Right hindlimb (tissue), 1 donor: Measurements from ENCODE around the gene NDUFB2.
"Not testable (repeated sequence)": the region's sequence is repeated elsewhere in the genome, so short reads cannot be mapped to it uniquely, and the experiment has no call there.

ENCODE experiments used
- DNase-seq: peaks from one replicate; pipeline ENCODE4 v3.0.0-alpha.2; 2018

Gene NDUFB2

GRCh38 chr7:140696680-140697446 lies at the start of gene NDUFB2:
Gene NDUFB2 (plus strand): TSS chr7:140696708. CDS start chr7:140696745, 37 bp downstream.
- no peak for DNase-seq

- peak; percentile 50 for DNase-seq
Observed at GRCh38 chr7:140646931-140647647, 49.4 kb upstream of the NDUFB2 start.

GRCh38 chr7:140649556-140650205 lies 46.8 kb upstream of the NDUFB2 start:
- DNase-seq, result no peak

- no peak for DNase-seq
Observed at GRCh38 chr7:140650367-140650766, 46.1 kb upstream of the NDUFB2 start.

- DNase-seq, result peak; percentile 85
Observed at GRCh38 chr7:140653319-140654108, 43.0 kb upstream of the NDUFB2 start.

- DNase-seq, result no peak
Observed at GRCh38 chr7:140654109-140654387, 42.5 kb upstream of the NDUFB2 start.

GRCh38 chr7:140654661-140655060 lies 41.8 kb upstream of the NDUFB2 start:
- DNase-seq, result no peak

GRCh38 chr7:140655511-140656408 lies 40.7 kb upstream of the NDUFB2 start:
- no peak for DNase-seq

GRCh38 chr7:140656548-140657515 lies 39.7 kb upstream of the NDUFB2 start:
- DNase-seq, result no peak

- no peak for DNase-seq
Observed at GRCh38 chr7:140657891-140658290, 38.6 kb upstream of the NDUFB2 start.

GRCh38 chr7:140659856-140660255 lies 36.7 kb upstream of the NDUFB2 start:
- DNase-seq, result peak; percentile 59

- no peak for DNase-seq
Observed at GRCh38 chr7:140661124-140661523, 35.4 kb upstream of the NDUFB2 start.

GRCh38 chr7:140662938-140663337 lies 33.6 kb upstream of the NDUFB2 start:
- not testable (repeated sequence) for DNase-seq

- no peak for DNase-seq
Observed at GRCh38 chr7:140667476-140667875, 29.0 kb upstream of the NDUFB2 start.

GRCh38 chr7:140668641-140669040 lies 27.9 kb upstream of the NDUFB2 start:
- DNase-seq, result no peak

GRCh38 chr7:140669352-140669751 lies 27.2 kb upstream of the NDUFB2 start:
- no peak for DNase-seq

GRCh38 chr7:140669862-140670261 lies 26.6 kb upstream of the NDUFB2 start:
- not testable (repeated sequence) for DNase-seq

- DNase-seq, result no peak
Observed at GRCh38 chr7:140670343-140670935, 26.1 kb upstream of the NDUFB2 start.

GRCh38 chr7:140671966-140672365 lies 24.5 kb upstream of the NDUFB2 start:
- no peak for DNase-seq

GRCh38 chr7:140672382-140673062 lies 24.0 kb upstream of the NDUFB2 start, which contains the start of gene ADCK2:
Gene ADCK2 (plus strand): TSS chr7:140672945. CDS start chr7:140673331, 386 bp downstream.
- peak; percentile 60 for DNase-seq
